ENCODE data around the gene NEUROG3.
"Not testable (repeated sequence)": the region's sequence is repeated elsewhere in the genome, so short reads cannot be mapped to it uniquely, and the experiment has no call there.

Gene NEUROG3

GRCh38 chr10:69541463-69541862, 31.8 kb downstream of the NEUROG3 start:
- Histone ChIP-seq H3K27me3 (ENCODE audit: insufficient read depth, low read depth) (no peaks in the 10 kb centered on the region), H3K4me2 (no peak overlapping the region), H4K20me1 (ENCODE audit: insufficient read depth) (no peaks in the 10 kb centered on the region), H3K36me3 (ENCODE audit: insufficient read depth) (no peaks in the 10 kb centered on the region), H3K27ac (no peak overlapping the region), H3K4me1 (ENCODE audit: low read depth, poor library complexity, severe bottlenecking) (no peaks in the 10 kb centered on the region), H3K9ac (no peak overlapping the region), H2AFZ (ENCODE audit: low read depth) (no peak overlapping the region), H3K4me3 (IDR thresholded peaks at IDR 0.05; ENCODE audit: insufficient read depth, low read depth, low read length) (no peak overlapping the region), H3K79me2 (ENCODE audit: insufficient read depth, low read depth) (no peaks in the 10 kb centered on the region)
- no peak for TF ChIP-seq CTCF (conservative IDR thresholded peaks at IDR 0.05; ENCODE audit: low read depth, low read length)

GRCh38 chr10:69538461-69538860, 34.8 kb downstream of the NEUROG3 start:
- H3K79me2 ChIP-seq (ENCODE audit: insufficient read depth, low read depth): no peaks in the 10 kb centered on the region
- H3K9ac ChIP-seq: no peak overlapping the region
- H3K4me1 ChIP-seq (ENCODE audit: low read depth, poor library complexity, severe bottlenecking): no peaks in the 10 kb centered on the region
- H2AFZ ChIP-seq (ENCODE audit: low read depth): no peak overlapping the region
- H3K36me3 ChIP-seq (ENCODE audit: insufficient read depth): no peaks in the 10 kb centered on the region
- no peaks in the 10 kb centered on the region for H4K20me1 ChIP-seq (ENCODE audit: insufficient read depth)
- H3K27me3 ChIP-seq (ENCODE audit: insufficient read depth, low read depth): no peaks in the 10 kb centered on the region
- H3K27ac ChIP-seq: no peak overlapping the region
- no peak for TF ChIP-seq CTCF (conservative IDR thresholded peaks at IDR 0.05; ENCODE audit: low read depth, low read length)
- no peak overlapping the region for H3K4me3 ChIP-seq (IDR thresholded peaks at IDR 0.05; ENCODE audit: insufficient read depth, low read depth, low read length)
- no peak overlapping the region for H3K4me2 ChIP-seq

GRCh38 chr10:69537449-69537848, 35.8 kb downstream of the NEUROG3 start:
- Histone ChIP-seq H3K4me3 (IDR thresholded peaks at IDR 0.05; ENCODE audit: insufficient read depth, low read depth, low read length) (no peak overlapping the region), H3K79me2 (ENCODE audit: insufficient read depth, low read depth) (no peaks in the 10 kb centered on the region), H2AFZ (ENCODE audit: low read depth) (no peak overlapping the region), H3K4me2 (no peak overlapping the region), H4K20me1 (ENCODE audit: insufficient read depth) (no peaks in the 10 kb centered on the region), H3K27me3 (ENCODE audit: insufficient read depth, low read depth) (no peaks in the 10 kb centered on the region), H3K36me3 (ENCODE audit: insufficient read depth) (no peaks in the 10 kb centered on the region), H3K4me1 (ENCODE audit: low read depth, poor library complexity, severe bottlenecking) (no peaks in the 10 kb centered on the region), H3K9ac (no peak overlapping the region), H3K27ac (no peak overlapping the region)
- TF ChIP-seq CTCF (conservative IDR thresholded peaks at IDR 0.05; ENCODE audit: low read depth, low read length): no peak

GRCh38 chr10:69536521-69536920, 36.7 kb downstream of the NEUROG3 start:
- H4K20me1 ChIP-seq (ENCODE audit: insufficient read depth); H3K79me2 ChIP-seq (ENCODE audit: insufficient read depth, low read depth); H3K4me3 ChIP-seq (IDR thresholded peaks at IDR 0.05; ENCODE audit: insufficient read depth, low read depth, low read length); H3K27ac ChIP-seq; H3K36me3 ChIP-seq (ENCODE audit: insufficient read depth); H2AFZ ChIP-seq (ENCODE audit: low read depth); H3K4me1 ChIP-seq (ENCODE audit: low read depth, poor library complexity, severe bottlenecking); H3K9ac ChIP-seq; H3K27me3 ChIP-seq (ENCODE audit: insufficient read depth, low read depth); H3K4me2 ChIP-seq: not testable (repeated sequence)

GRCh38 chr10:69533658-69534057, 39.6 kb downstream of the NEUROG3 start:
- no peak overlapping the region for H2AFZ ChIP-seq (ENCODE audit: low read depth)
- H3K4me3 ChIP-seq (IDR thresholded peaks at IDR 0.05; ENCODE audit: insufficient read depth, low read depth, low read length): no peak overlapping the region
- no peaks in the 10 kb centered on the region for H4K20me1 ChIP-seq (ENCODE audit: insufficient read depth)
- TF ChIP-seq CTCF (conservative IDR thresholded peaks at IDR 0.05; ENCODE audit: low read depth, low read length): no peak
- H3K9ac ChIP-seq: no peak overlapping the region
- no peaks in the 10 kb centered on the region for H3K36me3 ChIP-seq (ENCODE audit: insufficient read depth)
- no peaks in the 10 kb centered on the region for H3K27me3 ChIP-seq (ENCODE audit: insufficient read depth, low read depth)
- H3K4me2 ChIP-seq: no peak overlapping the region
- H3K79me2 ChIP-seq (ENCODE audit: insufficient read depth, low read depth): no peaks in the 10 kb centered on the region
- no peaks in the 10 kb centered on the region for H3K4me1 ChIP-seq (ENCODE audit: low read depth, poor library complexity, severe bottlenecking)
- H3K27ac ChIP-seq: no peak overlapping the region
